ENCODE measurements around the gene ATG2A. TPM values are rescaled to one million over a fixed set of nuclear protein-coding genes. Genes with fewer than 3 reads are reported as not detected.
A peak's percentile ranks its signal among the peaks of the same experiment; 100 is the strongest.

ATG2A gene
- total RNA-seq, 4 donors from 2014 or later: 73.8 to 118 (median 91.2) TPM

DNA sequence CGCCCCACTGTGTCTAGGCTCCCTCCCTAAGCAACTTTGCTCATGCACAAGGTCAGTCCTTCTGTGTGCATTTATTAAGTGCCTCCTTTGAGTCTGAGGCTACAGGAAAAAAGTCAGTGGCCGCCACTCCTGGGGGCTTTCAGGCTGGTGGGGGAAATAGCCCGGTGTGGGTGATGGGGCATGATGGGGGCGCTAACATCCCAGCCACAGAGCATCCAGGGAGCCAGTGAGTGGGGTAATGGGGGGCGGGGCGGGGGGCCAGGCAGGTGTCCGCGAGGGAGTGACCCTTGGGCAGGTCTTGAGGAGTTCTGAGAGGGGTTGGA, 28.6 kb downstream of the ATG2A start:
- DNase-seq (ENCODE audit: low spot score in 2 of 2): no peak
- H3K4me3 ChIP-seq (ENCODE audit: low read depth, poor library complexity, severe bottlenecking): no peak overlapping the region
- WGBS, 2 donors: 69 to 80% methylated on average over 8 of the region's 8 CpGs
- intact Hi-C loops (cut with DNase I; ENCODE audit: low total_unique reads): no loop called here
- TF ChIP-seq, protein P1, sequence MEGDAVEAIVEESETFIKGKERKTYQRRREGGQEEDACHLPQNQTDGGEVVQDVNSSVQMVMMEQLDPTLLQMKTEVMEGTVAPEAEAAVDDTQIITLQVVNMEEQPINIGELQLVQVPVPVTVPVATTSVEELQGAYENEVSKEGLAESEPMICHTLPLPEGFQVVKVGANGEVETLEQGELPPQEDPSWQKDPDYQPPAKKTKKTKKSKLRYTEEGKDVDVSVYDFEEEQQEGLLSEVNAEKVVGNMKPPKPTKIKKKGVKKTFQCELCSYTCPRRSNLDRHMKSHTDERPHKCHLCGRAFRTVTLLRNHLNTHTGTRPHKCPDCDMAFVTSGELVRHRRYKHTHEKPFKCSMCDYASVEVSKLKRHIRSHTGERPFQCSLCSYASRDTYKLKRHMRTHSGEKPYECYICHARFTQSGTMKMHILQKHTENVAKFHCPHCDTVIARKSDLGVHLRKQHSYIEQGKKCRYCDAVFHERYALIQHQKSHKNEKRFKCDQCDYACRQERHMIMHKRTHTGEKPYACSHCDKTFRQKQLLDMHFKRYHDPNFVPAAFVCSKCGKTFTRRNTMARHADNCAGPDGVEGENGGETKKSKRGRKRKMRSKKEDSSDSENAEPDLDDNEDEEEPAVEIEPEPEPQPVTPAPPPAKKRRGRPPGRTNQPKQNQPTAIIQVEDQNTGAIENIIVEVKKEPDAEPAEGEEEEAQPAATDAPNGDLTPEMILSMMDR (IDR thresholded peaks at IDR 0.05): no peak
- TF ChIP-seq POLR2A (IDR thresholded peaks at IDR 0.05): no peak

DNA sequence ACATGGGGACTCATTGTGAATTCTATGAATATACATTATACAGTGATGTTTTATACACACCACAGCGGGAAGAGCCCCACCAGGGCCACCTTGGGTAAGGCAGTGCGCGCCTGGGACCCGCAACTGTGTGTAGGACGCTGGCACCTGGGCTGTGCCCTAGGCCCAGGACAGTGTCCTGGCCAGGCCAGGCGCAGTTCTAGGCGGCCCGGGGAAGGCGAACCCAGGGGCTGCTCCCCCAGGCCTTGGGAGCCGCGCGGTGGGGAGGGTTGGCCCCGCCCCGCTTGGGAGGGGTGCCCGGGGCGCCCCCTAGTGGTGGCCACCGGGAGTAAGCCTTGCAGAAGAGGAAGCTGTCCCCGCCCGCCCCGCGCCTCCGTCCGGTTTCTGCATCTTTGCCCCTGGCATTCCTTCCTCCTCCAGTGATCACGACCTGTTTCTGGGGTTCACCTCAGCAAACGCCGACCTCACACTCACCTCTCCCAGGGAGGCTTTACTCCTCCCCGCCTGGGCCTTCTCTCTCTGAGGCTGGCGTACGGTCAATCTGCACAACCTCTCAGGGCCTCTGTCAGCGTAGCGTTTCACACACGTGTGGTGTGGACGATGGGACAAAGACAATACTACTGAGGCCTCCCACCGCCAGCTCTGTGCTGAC, 29.1 kb downstream of the ATG2A start:
- intact Hi-C loops (cut with DNase I; ENCODE audit: low total_unique reads): no loop called here
- no peak overlapping the region for H3K4me3 ChIP-seq (ENCODE audit: low read depth, poor library complexity, severe bottlenecking)
- 18 to 26% methylated on average over 21 to 24 of the region's 34 CpGs for WGBS, 2 donors
- no peak for TF ChIP-seq POLR2A (IDR thresholded peaks at IDR 0.05)
- TF ChIP-seq, protein P1 (IDR thresholded peaks at IDR 0.05): peak in 1 of 3 donors; percentile 19
- DNase-seq (ENCODE audit: low spot score in 2 of 2): peak in 1 of 2 donors; percentile 95

DNA sequence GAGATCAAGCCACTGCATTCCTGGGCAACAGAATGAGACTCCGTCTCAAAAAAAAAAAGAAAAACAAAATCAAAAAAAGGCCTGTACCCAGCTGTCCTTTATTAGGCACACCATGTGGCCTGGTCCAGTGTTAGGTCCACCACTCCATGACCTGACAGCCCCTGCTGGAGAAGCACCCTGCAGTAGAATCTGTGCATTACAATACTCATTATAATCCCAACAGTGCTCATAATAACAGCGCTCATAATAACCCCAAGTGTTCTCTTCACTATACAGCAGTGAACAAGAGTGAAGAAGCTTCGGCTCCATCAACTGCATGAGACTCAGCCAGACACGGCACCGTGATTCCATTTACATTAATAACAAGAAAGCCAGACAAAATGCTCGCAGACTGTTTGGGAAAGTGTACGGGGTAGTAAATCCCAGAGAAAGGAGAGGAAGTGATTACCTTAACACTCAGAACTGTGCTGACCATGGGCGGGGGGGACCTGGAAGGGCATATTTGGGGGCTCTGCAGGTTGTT, 29.7 kb downstream of the ATG2A start:
- H3K4me3 ChIP-seq (ENCODE audit: low read depth, poor library complexity, severe bottlenecking): no peak overlapping the region
- intact Hi-C loops (cut with DNase I; ENCODE audit: low total_unique reads): no loop called here
- WGBS, 2 donors: 77 to 78% methylated on average over 8 of the region's 8 CpGs
- TF ChIP-seq, protein P1 (IDR thresholded peaks at IDR 0.05): no peak
- TF ChIP-seq POLR2A (IDR thresholded peaks at IDR 0.05): no peak
- no peak for DNase-seq (ENCODE audit: low spot score in 2 of 2)

DNA sequence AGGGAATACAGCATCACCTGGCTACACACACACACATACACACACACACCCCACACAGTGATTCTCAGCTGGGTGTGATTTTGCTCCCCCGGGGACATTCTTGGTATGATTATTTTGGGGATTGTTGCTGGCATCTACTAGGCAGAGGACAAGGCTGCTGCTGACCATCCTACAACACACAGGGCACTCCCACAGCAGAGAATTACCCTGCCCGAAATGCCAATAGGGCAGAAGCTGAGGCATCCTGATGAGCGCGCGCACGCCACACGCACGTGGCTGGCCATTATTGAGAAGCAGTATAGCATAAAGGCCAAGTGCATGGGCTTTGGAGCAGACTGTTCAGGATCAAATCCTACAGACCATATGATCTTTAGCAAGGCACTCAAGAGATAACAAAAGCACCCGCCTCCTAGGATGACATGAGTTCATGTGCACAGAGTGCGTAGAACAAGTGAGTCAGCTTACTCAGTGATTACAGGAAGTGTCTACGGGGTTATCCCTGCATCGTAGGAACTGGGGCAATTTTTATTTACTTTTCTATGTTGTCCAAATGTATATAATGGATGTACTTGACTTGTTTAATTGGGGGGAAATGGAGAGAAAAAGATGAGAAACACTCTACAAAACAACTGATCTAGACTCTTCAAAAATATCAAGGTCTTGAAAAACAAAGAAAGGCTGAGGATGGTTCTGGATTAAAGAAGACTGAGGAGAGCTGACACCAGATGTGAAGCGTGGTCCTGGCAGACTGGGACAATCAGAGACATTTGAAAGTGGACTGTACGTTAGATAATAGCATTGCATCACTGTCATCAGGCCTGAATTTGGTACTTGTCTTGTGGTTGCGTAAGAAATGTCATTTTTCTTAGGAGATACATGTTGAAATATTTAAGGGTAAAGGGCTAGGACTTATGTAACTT, 31.4 kb downstream of the ATG2A start:
- TF ChIP-seq, protein P1 (IDR thresholded peaks at IDR 0.05): no peak
- TF ChIP-seq POLR2A (IDR thresholded peaks at IDR 0.05): no peak
- no peak overlapping the region for H3K4me3 ChIP-seq (ENCODE audit: low read depth, poor library complexity, severe bottlenecking)
- intact Hi-C loops (cut with DNase I; ENCODE audit: low total_unique reads): no loop called here
- DNase-seq (ENCODE audit: low spot score in 2 of 2): no peak
- 71 to 80% methylated on average over 15 of the region's 15 CpGs for WGBS, 2 donors

DNA sequence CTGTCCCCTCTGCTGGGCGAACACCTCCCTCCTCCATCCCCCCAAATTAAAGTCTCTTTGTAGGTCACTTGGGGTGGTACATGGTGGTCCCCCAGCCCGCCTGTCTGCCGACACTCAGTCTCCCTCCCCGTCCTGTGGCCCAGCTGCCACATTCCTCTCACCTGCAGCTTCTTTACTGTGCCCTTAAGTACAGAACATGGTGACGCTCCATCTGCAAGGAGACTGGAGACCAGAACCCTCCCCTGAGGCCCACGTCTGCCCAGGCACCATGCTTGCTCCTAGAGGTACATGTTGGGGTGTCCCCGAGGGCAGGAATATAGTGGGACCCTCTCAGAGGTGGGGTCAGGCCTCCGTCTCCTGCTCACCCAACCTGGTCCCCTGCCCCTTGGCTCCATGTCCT, 33.0 kb downstream of the ATG2A start:
- no peak for DNase-seq (ENCODE audit: low spot score in 2 of 2)
- TF ChIP-seq POLR2A (IDR thresholded peaks at IDR 0.05): no peak
- TF ChIP-seq, protein P1 (IDR thresholded peaks at IDR 0.05): no peak
- WGBS, 2 donors: 92 to 97% methylated on average over 8 of the region's 8 CpGs
- H3K4me3 ChIP-seq (ENCODE audit: low read depth, poor library complexity, severe bottlenecking): no peak overlapping the region
- intact Hi-C loops (cut with DNase I; ENCODE audit: low total_unique reads): no loop called here
